ENCODE results near the gene NACC2.
A peak's percentile ranks its signal among the peaks of the same experiment; 100 is the strongest.

NACC2 gene

GRCh38 chr9:136095070-136096058, at the start of gene NACC2:
NACC2 (minus strand) TSS chr9:136095289; CDS start chr9:136050521, 44,768 bp downstream.
- DNase-seq (ENCODE audit: low spot score): peak; percentile 90

- no peak for DNase-seq (ENCODE audit: low spot score)
These were observed 49.4 kb upstream of the NACC2 start for GRCh38 chr9:136144450-136144849.

GRCh38 chr9:136143215-136144001, 48.3 kb upstream of the NACC2 start:
- no peak for DNase-seq (ENCODE audit: low spot score)

- DNase-seq (ENCODE audit: low spot score): no peak
These were observed 47.7 kb upstream of the NACC2 start for GRCh38 chr9:136142859-136143214.

GRCh38 chr9:136142414-136142796, 47.3 kb upstream of the NACC2 start:
- no peak for DNase-seq (ENCODE audit: low spot score)

GRCh38 chr9:136141682-136142413, 46.8 kb upstream of the NACC2 start:
- DNase-seq (ENCODE audit: low spot score): no peak

- no peak for DNase-seq (ENCODE audit: low spot score)
These were observed 45.9 kb upstream of the NACC2 start for GRCh38 chr9:136140966-136141365.

GRCh38 chr9:136140046-136140445, 45.0 kb upstream of the NACC2 start:
- DNase-seq (ENCODE audit: low spot score): no peak

GRCh38 chr9:136138566-136138965, 43.5 kb upstream of the NACC2 start:
- no peak for DNase-seq (ENCODE audit: low spot score)

GRCh38 chr9:136137321-136138265, 42.5 kb upstream of the NACC2 start:
- DNase-seq (ENCODE audit: low spot score): no peak

- no peak for DNase-seq (ENCODE audit: low spot score)
These were observed 41.2 kb upstream of the NACC2 start for GRCh38 chr9:136136127-136136925.

GRCh38 chr9:136135326-136136126, 40.4 kb upstream of the NACC2 start:
- DNase-seq (ENCODE audit: low spot score): no peak

- no peak for DNase-seq (ENCODE audit: low spot score)
These were observed 38.9 kb upstream of the NACC2 start for GRCh38 chr9:136133959-136134484.

- DNase-seq (ENCODE audit: low spot score): peak; percentile 72
These were observed 38.3 kb upstream of the NACC2 start for GRCh38 chr9:136133191-136133958.

GRCh38 chr9:136132512-136133050, 37.5 kb upstream of the NACC2 start:
- no peak for DNase-seq (ENCODE audit: low spot score)

- no peak for DNase-seq (ENCODE audit: low spot score)
These were observed 36.8 kb upstream of the NACC2 start for GRCh38 chr9:136131629-136132511.

- DNase-seq (ENCODE audit: low spot score): no peak
These were observed 34.1 kb upstream of the NACC2 start for GRCh38 chr9:136129176-136129575.
